Retinal pigment epithelial cell (primary cell): ENCODE results near the gene GRIP2.

Experiments used
- DNase-seq: peaks from one replicate; pipeline ENCODE4 v3.0.0-alpha.2; 2010; ENCODE audit warnings: low read depth
- H3K4me3 ChIP-seq: 2 replicates; pipeline ENCODE4 v1.5.1; 2011; ENCODE audit warnings: mild to moderate bottlenecking, low read length, control low read depth, moderate library complexity
- CTCF ChIP-seq: conservative IDR thresholded peaks from 2 replicates; pipeline ENCODE4 v1.5.1; 2011; ENCODE audit warnings: low read depth, low read length, control low read depth, inconsistent platforms

The GRIP2 gene

GRCh38 chr3:14562121-14562890, 22.2 kb upstream of the GRIP2 start:
- no peak overlapping the region for H3K4me3 ChIP-seq
- DNase-seq, result no peak
- TF ChIP-seq CTCF, result no peak

GRCh38 chr3:14561051-14561960, 21.2 kb upstream of the GRIP2 start:
- H3K4me3 ChIP-seq, result no peak overlapping the region
- DNase-seq, result no peak
- no peak for TF ChIP-seq CTCF

GRCh38 chr3:14560110-14560509, 20.0 kb upstream of the GRIP2 start:
- no peak for DNase-seq
- no peak for TF ChIP-seq CTCF
- no peak overlapping the region for H3K4me3 ChIP-seq

GRCh38 chr3:14558029-14558428, 17.9 kb upstream of the GRIP2 start:
- no peak for DNase-seq
- no peak for TF ChIP-seq CTCF
- no peak overlapping the region for H3K4me3 ChIP-seq

- H3K4me3 ChIP-seq, result no peak overlapping the region
- TF ChIP-seq CTCF, result no peak
- DNase-seq, result no peak
Measured at GRCh38 chr3:14555835-14556234, 15.7 kb upstream of the GRIP2 start.

GRCh38 chr3:14554715-14555114, 14.6 kb upstream of the GRIP2 start:
- no peak for DNase-seq
- H3K4me3 ChIP-seq, result no peak overlapping the region
- no peak for TF ChIP-seq CTCF
